Measurements from ENCODE around the gene CARD10. TPM values are rescaled to one million over a fixed set of nuclear protein-coding genes. Genes with fewer than 3 reads are reported as not detected.

The CARD10 gene
- total and polyA plus RNA-seq, 2 of the 13 experiments (the other 11 are each of a cell fraction or from before 2014, with no cell fraction given): 35.2 to 55.8 TPM

- no peak for TF ChIP-seq ZBTB4 (CRISPR knock-in tag; IDR thresholded peaks at IDR 0.05; ENCODE audit: borderline replicate concordance)
- no peak for TF ChIP-seq ZNF775 (CRISPR knock-in tag; IDR thresholded peaks at IDR 0.05; ENCODE audit: borderline replicate concordance)
- no peak for TF ChIP-seq ZBTB20 (CRISPR knock-in tag; IDR thresholded peaks at IDR 0.05; ENCODE audit: borderline replicate concordance, low read depth)
- no peak for TF ChIP-seq ZNF530 (CRISPR knock-in tag; IDR thresholded peaks at IDR 0.05; ENCODE audit: low read depth)
- peak; percentile 61; the same call in 1 of the 2 replicates for TF ChIP-seq MEF2D (CRISPR knock-in tag; IDR thresholded peaks at IDR 0.05)
- TF ChIP-seq TAF1 (CRISPR knock-in tag; IDR thresholded peaks at IDR 0.05): peak; percentile 23; the same call in 1 of the 2 replicates
- TF ChIP-seq, protein P1, sequence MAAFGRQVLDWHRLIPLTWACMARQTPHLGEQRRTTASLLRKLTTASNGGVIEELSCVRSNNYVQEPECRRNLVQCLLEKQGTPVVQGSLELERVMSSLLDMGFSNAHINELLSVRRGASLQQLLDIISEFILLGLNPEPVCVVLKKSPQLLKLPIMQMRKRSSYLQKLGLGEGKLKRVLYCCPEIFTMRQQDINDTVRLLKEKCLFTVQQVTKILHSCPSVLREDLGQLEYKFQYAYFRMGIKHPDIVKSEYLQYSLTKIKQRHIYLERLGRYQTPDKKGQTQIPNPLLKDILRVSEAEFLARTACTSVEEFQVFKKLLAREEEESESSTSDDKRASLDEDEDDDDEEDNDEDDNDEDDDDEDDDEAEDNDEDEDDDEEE (CRISPR knock-in tag; IDR thresholded peaks at IDR 0.05): 0 out of 2 replicates have a peak, but pooled peaks have one; percentile 47
- TF ChIP-seq ZMYM2 (CRISPR knock-in tag; IDR thresholded peaks at IDR 0.05): no peak
- no peak for TF ChIP-seq ZNF670 (CRISPR knock-in tag; IDR thresholded peaks at IDR 0.05; ENCODE audit: borderline replicate concordance)
- TF ChIP-seq ELF3 (CRISPR knock-in tag; IDR thresholded peaks at IDR 0.05): peak; percentile 18; the same call in 1 of the 2 replicates
- TF ChIP-seq SNAPC2 (CRISPR knock-in tag; IDR thresholded peaks at IDR 0.05): no peak
- TF ChIP-seq ZNF180 (CRISPR knock-in tag; IDR thresholded peaks at IDR 0.05; ENCODE audit: borderline replicate concordance, low read depth): no peak
- TF ChIP-seq, protein P2, sequence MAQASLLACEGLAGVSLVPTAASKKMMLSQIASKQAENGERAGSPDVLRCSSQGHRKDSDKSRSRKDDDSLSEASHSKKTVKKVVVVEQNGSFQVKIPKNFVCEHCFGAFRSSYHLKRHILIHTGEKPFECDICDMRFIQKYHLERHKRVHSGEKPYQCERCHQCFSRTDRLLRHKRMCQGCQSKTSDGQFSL (CRISPR knock-in tag; IDR thresholded peaks at IDR 0.05): no peak
- TF ChIP-seq WIZ (CRISPR knock-in tag; IDR thresholded peaks at IDR 0.05): no peak
- no peak for TF ChIP-seq ZNF234 (CRISPR knock-in tag; conservative IDR thresholded peaks at IDR 0.05)
- TF ChIP-seq ZMAT3 (CRISPR knock-in tag; conservative IDR thresholded peaks at IDR 0.05): no peak
- no peak for TF ChIP-seq ATF1 (CRISPR knock-in tag; IDR thresholded peaks at IDR 0.05)
- TF ChIP-seq ZNF101 (CRISPR knock-in tag; IDR thresholded peaks at IDR 0.05; ENCODE audit: borderline replicate concordance, low read depth): no peak
- TF ChIP-seq RAD21 (CRISPR knock-in tag; IDR thresholded peaks at IDR 0.05): peak; percentile 97
- TF ChIP-seq CERS6 (CRISPR knock-in tag; IDR thresholded peaks at IDR 0.05): no peak
- TF ChIP-seq IRF9 (CRISPR knock-in tag; IDR thresholded peaks at IDR 0.05; ENCODE audit: borderline replicate concordance): no peak
- no peak for TF ChIP-seq HOXD1 (CRISPR knock-in tag; IDR thresholded peaks at IDR 0.05)
- TF ChIP-seq XRCC5 (optimal IDR thresholded peaks at IDR 0.05; ENCODE audit: low read length): peak; percentile 70
- no peak for TF ChIP-seq U2AF1 (optimal IDR thresholded peaks at IDR 0.05; ENCODE audit: low read depth, low read length)
These were observed 47.9 kb upstream of the CARD10 start (continued) for GRCh38 chr22:37566903-37567798.

Data from HepG2 (cell line).